Measurements from ENCODE around the gene KLRK1.

DNA sequence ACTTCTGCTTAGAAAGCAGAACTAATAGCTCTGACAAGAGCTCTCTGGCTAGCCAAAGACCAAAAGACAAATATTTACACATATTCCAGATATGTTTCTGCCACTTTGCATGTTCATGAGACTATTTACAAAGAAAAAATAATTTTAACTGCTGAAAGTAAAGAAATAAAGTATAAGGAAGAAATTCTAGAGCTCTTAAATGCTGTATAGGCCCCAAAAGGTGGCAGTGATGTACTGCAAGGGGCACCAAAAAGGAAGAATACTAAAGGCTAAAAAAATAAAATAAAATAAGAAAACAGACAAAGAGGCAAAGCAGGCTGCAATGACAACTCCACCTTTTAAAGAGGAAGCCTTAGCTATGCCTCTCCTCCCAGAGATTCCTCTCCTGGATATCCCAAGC, 23.0 kb downstream of the KLRK1 start:
- TF ChIP-seq POLR2A (IDR thresholded peaks at IDR 0.05; ENCODE audit: low read depth, low read length) (no peak), POLR2AphosphoS5 (IDR thresholded peaks at IDR 0.05; ENCODE audit: low read depth, low read length) (no peak), TAF1 (IDR thresholded peaks at IDR 0.05; ENCODE audit: borderline replicate concordance, low read depth, low read length) (no peak)
